Myocyte (in vitro differentiated cells): ENCODE results near the gene LARP1. TPM values are rescaled to one million over a fixed set of nuclear protein-coding genes. Genes with fewer than 3 reads are reported as not detected.

ENCODE experiments used
- DNase-seq: peaks from one replicate; pipeline ENCODE4 v3.0.0-alpha.2; 2012; ENCODE audit warnings: low read depth
- total RNA-seq: library from RNA; depleted of rRNA; stranded (reverse); fragments of >200 nt; gene quantifications from 2 replicates; pipeline ENCODE4 v1.2.3, GENCODE V29; 2014

Gene LARP1
- total RNA-seq, 1 donor from 2014 or later, result 96.8 TPM

DNA sequence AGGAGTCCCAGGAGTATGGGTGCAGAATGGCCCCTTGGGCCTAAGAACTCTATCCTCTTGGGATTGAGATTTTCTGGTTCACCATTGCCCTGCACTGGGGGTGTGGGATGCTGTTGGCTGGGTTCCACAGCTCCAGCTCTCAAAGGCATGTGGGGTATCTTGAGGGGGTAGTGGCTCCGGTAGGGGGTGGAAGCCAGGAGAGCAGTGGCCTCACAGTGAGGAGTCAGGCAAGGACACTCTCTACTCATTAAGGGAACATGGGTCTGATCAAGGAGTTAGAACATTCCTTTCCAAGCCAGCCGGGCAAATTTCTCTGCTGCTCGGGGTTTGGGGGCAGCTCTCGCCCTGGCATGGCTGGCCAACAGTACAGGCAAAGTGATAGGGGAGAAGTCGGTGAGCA is 33.0 kb downstream of the LARP1 start:
- DNase-seq, result peak; percentile 17

DNA sequence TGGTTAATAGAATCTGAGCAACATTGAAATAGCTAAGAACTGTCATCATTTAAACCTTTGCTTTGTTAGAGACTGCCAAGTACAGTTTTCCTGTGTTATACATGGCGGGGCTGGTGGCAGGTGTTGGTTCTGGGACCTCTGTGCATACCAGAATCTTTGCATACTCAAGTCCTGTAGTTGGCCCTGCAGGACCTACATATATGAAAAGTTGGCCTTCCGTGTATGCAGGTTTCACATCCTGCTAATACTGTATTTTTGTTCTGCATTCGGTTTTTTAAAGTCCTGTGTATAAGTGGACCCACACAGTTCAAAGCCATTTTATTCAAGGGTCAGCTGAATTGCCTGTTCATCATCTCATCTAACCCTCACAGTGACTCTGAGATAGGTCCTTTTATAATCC is 36.4 kb downstream of the LARP1 start:
- DNase-seq, result no peak

DNA sequence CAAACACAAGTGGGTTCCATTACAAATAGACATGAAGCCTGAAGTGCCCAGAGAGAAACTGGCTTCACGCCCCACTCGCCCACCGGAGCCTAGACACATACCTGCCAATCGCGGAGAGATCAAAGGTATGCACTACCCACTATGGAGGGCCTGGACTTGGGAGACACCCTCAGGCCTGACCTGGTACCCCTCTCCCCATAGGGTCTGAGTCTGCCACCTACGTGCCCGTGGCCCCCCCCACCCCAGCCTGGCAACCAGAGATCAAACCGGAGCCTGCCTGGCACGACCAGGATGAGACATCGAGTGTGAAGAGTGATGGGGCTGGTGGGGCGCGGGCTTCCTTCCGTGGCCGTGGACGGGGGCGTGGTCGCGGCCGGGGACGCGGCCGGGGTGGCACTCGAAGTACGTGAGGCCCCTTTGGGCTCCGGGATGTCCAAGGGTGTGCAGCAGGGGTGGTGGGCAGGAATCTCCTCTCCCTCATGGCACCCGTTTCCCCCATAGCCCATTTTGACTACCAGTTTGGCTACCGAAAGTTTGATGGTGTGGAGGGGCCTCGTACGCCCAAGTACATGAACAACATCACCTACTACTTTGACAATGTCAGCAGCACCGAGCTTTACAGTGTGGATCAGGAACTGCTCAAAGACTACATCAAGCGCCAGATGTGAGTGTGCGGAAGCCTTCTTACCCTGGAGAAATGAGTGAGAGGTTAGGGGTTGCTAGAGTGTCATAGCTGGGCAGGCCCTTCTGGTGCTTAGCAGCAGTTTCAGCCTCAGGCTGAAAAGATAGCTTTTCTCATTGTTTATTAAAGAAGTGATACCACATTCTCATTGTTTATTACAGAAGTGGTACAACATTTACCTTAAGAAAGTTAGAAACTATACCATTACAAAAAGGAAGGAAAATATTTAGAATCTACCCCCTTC is 38.7 kb downstream of the LARP1 start:
- DNase-seq, result no peak

DNA sequence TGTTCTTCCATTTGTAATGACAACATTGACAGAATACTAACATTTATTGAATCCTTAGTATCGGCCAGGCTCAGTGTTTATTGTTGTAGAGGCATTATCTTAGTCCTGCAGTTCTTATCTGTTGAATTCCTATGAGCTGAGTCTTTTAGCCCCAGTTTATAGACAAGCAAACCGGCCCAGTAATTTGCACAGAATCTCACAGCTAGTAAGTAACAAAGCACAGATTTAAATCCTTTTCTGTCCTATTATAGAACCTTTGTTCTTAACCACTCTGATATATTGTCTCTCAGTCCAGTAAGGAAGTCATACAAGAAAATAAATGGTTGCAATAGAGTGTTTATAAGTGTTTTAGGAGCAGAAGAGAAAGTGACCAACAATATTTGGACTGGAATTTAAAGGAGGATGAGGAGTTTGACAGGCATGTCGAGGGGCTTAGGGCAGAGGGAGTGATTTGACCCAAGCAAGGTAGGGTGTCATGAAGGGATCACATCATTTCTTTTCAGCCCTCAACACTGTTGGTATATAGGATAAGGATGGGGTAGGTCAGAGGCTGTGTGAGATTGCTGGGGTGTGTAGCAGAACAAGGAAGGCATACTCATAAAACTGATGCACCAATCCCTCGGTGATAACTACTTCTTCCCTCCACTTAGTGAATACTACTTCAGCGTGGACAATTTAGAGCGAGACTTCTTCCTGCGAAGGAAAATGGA is 39.5 kb downstream of the LARP1 start:
- DNase-seq, result no peak

DNA sequence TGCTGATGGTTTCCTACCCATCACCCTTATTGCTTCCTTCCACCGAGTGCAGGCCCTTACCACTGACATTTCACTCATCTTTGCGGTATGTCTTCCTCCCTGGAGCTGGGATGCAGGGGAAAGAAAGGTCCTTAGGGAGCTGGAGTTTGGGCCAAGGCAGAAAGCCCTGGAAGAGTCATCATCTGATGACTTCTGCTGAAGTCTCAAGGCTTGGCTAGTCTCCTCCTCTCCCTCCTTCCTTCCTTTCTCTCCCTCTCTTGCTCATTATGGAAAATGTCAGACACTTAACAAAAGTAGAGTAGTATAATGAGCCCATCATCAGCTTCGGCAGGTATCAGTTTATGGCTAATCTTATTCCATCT is 40.0 kb downstream of the LARP1 start:
- DNase-seq, result no peak

DNA sequence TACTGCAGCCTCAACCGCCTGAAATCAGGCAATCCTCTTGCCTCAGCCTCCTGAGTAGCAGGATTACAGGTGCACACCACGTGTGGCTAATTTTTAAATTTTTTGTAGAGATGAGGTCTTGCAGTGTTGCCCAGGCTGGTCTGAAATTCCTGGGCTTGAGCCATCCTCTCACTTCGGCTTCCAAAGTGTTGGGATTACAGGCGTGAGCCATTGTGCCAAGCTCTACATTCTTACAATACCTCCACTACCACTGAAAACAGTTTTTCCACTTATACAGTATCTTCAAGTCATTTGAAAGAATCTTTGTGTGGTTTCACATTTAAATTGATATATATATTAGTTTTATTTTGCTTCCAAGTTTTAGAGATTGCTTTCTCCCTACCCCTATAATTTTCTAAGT is 42.6 kb downstream of the LARP1 start:
- DNase-seq, result no peak

DNA sequence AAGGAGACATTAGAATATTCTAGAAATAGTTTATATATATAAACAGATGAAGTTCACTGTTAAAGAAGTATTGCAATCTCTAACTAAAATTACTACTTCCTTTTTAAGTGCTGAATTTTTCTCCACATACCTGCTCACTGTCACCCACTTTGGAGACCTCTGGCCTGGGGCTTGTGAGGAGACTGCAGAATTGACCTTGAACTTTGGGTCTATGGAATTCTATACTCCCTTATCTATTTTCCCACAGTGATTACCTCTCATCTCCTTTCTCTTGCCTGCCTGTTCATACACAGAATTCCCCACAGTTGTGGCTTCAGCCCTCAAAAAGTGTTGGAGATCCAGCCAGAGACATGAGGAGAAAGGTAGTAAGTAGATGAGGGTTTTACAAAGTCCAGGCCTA is 45.4 kb downstream of the LARP1 start:
- DNase-seq, result no peak

DNA sequence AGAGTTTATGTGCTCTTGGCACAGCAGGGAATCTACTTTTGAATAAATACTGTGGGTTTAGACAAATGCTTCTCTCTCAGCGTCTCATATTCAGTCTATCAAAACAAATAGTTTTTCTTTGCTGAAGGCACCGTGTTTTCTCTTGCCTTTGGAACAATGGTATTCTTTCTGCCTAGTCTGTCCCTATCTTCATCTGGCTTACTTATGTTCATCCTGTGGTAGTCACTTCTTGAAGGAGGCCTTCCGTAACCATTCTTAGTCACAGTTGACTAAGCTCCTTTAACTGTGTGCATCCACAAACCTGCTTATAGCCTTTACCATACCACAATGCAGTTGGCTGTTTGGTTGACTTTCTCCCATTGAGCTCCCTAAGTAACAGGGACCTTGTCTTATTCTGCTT is 45.9 kb downstream of the LARP1 start:
- DNase-seq, result no peak

DNA sequence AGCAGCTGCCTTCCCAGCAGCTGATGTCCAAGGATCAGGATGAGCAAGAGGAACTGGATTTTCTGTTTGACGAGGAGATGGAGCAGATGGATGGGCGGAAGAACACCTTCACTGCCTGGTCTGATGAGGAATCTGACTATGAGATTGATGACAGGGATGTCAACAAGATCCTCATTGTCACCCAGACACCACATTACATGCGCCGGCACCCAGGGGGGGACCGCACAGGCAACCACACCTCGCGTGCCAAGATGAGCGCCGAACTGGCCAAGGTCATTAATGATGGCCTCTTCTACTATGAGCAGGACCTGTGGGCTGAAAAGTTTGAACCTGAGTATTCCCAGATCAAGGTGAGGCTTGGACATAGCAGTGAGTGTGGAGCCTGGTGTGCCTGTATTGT is 46.9 kb downstream of the LARP1 start:
- DNase-seq, result no peak

DNA sequence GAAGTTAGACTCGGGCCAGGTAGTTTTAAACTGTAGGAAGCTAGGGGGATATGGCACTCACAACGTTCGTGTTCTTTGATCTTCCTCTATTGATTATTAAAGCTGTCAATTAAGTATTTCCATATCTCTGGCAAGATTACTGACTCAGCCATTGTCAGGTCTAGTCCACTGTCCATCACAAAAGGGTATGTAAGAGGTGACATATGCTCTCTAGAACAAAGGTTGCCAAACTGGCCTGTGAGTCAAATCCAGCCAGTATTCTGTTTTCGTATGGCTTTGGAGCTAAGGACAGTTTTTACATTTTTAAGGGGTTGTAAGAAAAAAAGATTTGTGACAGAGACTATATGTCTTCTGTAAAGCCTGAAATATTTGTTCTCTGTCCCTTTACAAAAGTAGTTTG is 51.0 kb downstream of the LARP1 start:
- DNase-seq, result no peak

DNA sequence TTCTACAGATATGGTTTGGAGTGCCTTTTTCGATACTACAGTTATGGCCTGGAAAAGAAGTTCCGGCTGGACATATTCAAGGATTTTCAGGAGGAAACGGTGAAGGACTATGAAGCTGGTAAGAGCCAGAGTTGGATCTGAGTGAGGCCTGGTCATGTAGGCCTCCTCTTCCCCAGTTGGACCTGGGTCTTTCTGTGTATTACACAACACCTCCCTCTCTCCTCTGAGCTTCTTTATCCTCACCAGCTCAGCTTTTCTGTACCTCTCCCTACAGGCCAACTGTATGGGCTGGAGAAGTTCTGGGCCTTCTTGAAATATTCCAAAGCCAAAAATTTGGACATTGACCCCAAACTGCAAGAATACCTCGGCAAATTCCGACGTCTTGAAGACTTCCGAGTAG is 56.1 kb downstream of the LARP1 start:
- DNase-seq, result no peak

DNA sequence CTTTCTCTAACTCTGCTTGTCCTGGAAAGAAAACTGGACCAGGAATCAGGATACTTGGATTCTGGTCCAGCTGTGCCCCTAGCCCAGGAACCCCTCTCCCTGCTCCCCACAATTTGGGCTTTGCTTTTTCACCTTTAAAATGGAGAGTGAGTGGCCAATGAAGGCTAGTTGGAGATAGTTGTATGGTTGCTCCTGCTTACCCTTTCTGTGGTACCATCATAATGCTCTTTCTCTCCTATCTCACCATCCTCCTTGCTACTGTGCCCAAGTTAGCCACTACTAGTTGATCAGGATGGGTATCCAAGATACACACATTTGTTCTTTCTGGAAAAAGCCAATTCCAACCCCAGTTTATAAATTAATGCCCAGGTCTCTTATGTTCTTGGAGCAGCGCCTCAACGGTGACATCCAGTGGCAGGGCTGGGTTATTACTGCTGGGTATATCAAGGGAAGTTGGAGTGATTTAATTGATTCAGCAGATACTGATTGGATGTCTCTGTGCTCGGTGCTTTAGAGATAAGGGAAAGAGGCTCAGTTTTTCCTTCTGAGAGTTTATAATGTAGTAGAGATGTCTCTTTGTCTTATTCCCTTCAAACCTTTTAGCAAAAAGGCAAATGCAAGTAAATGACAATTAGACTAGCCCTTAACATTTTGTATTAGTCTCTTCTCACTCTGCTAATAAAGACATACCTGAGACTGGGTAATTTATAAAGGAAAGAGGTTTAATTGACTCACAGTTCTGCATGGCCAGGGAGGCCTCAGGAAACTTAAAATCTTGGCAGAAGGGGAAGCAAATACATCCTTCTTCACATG is 56.7 kb downstream of the LARP1 start:
- DNase-seq, result peak; percentile 64

DNA sequence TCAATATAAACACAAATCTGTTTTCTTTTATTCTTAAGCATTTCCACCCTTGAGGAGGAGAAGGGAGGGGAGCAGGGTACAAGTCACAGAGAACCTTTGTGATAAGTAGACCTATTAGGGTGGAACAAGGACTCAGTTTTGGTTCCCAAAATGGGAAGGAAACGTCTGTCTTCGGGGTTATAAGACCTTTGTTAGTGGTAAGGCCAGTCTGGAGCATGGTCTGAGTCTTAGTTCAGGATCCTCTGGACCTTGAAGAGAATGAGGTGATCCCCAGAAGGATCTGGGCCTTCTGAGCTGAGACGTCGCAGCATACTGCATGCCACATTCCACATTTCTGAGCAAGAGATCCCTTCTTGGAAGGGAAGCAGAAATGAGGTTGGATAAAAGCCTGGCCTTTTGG is 58.0 kb downstream of the LARP1 start:
- DNase-seq, result no peak

DNA sequence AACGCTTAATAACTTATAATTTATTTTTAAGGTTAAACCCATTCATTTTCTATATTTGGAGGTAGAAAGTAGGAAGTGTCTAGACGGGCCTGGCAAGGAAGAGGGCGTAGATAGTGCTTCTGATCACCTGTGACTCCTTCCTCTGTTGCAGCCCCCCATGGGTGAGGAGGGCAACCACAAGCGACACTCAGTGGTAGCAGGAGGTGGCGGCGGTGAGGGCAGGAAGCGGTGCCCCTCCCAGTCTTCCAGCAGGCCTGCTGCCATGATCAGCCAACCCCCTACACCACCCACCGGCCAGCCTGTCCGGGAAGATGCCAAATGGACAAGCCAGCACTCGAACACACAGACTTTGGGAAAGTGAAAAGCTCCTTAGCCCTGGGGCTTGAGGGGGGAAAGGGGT is 58.6 kb downstream of the LARP1 start:
- DNase-seq, result no peak

DNA sequence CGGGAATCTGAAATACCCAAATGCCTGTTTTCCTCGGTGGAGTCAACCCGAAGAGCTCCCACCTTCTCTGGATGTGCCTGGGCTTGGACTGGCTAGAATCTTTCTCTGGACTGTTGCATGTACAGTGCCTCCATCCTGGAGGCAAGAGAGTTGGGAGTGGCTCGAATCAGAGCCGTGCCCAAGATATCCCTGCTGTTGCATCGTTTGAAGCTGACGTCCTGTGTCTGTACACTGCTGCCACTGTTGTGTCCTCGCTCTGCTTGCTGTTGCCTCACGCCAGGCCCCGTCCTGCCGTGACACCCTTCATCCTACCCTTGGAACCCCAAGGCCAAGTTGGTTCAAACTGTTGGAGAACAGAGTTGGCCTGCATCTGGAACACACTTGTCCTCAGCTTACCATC is 59.8 kb downstream of the LARP1 start:
- no peak for DNase-seq

DNA sequence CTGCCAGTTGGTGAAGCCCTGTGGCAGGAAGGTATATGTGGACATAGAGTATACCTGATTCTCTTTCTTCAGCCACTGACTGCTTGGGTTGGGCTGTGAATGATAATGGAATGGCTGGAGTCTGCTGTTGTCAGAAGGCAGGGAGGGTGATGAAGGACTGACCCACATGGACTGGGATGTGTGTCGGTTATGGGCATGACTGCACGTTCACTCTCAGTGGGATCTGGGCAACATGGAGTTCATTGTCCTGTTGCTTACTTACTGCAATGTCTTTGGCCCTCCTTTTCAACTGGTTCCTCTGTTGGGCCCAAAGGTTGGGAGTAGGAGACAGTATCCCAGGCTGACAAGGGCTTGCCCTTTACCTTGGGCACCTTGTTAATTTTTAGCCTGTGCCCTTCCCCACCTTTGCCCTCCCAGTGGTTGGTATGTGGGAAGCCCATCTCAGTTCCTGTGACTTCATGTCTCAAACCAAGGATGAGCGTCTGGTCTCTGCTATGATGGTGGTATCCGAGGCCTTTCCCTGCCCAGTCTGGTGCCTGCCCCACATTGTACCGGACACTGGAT is 60.6 kb downstream of the LARP1 start:
- DNase-seq, result no peak

DNA sequence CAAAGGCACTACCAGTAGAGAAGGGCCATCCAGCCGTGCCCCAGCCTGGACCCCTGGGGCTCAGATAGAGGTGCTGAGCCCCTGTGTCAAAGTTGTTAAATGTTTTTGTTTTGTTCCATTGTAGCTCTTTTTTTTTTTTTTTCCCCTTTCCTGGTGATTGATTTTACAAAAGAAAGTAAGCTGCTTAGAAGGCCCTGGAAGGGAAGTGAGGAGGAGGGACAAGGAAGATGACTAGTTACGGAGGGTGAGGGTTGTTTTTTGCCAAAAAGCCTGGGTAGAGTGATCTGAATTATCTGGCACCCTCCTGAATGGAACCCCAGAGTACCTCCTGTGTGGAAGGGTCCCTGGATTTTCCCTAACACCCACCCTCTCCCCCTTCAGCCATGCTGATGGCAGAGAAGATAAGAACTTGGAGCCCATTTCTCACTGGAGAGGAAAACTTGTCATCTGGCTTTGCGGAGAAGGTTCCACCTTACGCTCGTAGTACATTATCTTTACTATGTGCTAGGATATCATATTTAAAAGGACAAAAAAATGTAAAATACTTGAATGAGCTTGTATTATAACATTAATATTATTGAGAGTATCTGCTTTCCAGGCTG is 61.8 kb downstream of the LARP1 start:
- no peak for DNase-seq

DNA sequence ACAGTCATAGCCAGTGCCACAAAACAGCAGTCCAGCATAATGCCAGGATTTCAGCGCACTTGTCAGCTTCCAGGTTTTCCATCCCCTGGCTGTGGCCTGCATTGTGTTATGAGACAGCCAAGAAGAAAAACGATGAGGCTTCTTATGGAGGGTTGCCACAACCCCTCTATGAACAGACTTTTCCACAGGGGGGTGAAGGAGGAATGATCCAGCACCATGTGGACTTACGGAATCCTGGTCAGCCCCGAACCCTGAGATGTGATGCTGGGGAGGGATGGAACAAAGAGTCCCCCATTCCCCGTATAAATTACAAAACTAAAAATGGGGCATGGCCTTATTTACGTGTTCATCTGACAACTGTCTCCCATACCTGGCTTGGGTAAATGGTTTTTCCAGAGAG is 62.6 kb downstream of the LARP1 start:
- no peak for DNase-seq

DNA sequence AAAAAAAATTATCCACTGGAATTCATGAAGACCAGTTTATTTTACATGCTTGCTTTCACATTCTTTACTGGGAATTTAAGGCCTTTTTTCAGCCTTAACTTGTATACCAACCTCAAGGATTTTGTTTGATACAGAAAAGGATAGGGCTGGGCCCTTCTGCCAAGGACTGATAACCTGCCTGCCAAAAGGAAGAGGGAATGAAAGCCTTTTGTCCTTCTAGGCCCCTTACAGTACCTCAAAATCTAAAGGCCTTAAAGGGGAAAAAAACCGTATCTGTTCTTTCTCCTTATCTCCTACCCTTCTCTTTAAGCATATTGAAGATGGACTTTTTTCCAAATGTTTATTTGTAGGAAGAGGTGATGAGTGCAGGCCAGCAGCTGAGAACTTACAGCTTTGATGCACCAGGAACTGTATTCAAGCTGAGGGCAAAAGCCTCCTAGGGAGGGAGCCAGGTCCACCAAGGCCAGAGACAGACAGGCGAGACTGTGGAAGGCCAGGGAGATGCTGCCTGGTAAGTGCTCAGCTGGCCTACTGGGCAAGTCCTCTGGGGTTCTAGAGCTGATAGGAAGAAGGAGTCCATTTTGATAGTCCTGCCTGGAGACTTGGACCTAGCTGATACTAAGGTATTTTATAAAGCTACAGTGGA is 63.4 kb downstream of the LARP1 start:
- no peak for DNase-seq

DNA sequence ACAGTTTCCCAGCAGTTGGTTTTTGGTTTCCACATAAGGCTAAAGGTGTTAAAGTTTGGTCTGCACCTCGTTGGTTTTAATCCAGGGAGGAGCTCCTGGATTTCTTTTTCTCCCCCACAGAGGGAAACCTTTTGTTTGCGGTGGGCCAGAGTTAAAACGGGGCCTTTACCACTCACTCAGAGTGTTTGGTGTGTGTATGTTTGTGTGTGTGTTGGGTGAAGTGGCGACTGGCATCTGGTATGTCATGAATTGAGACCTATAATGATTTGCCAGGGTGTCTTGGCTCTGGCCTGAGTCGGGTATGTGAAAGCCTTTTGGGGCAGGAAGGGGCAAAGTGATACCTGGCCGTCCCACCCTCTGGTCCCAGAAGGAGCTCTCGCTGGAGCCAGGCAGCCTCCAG is 64.4 kb downstream of the LARP1 start:
- DNase-seq, result no peak

DNA sequence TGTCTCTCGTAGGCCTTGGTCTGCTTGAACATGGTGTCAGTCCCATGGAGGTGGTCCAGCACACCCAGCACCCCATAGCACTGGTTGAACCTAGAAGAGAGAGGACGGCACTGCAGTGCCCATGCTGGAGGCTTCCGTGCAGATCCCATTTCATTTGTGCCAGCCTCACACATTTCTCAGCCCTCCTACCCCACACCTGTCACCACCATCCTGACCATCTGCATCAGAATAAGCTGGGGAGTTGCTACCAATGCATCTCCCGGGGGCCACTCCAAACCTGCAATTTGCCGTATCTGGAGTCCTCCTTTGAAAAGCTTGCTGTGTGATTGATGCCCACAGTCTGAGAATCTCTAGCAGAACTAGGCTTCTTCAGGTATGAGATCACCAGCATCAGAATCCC is 65.2 kb downstream of the LARP1 start:
- no peak for DNase-seq
